Motor neuron (in vitro differentiated cells): Measurements from ENCODE around the gene PTTG1IP. TPM values are rescaled to one million over a fixed set of nuclear protein-coding genes. Genes with fewer than 3 reads are reported as not detected.

Experiments used
- ATAC-seq, 8 experiments: fragments of 200-7000 bp; cut with Tn5 transposase; replicated peaks in 6 of 8; 2 replicates each; pipeline ENCODE4 v1.8.0; 2021; ENCODE audit warnings: mild to moderate bottlenecking in 8 of 8, moderate library complexity in 8 of 8
- H3K27ac ChIP-seq, 2 donors: fragments of 250-450 bp; sonication (Bioruptor Pico); 2 replicates each; pipeline ENCODE4 v1.9.0; 2021; ENCODE audit warnings: antibody characterized with exemption in 2 of 2, mild to moderate bottlenecking in 2 of 2, moderate library complexity in 1 of 2
- H3K4me1 ChIP-seq, 2 donors: fragments of 250-450 bp; sonication (Bioruptor Pico); replicated peaks in 1 of 2; 2 replicates each; pipeline ENCODE4 v1.6.1; 2021; ENCODE audit warnings: antibody characterized with exemption in 2 of 2, mild to moderate bottlenecking in 2 of 2, moderate library complexity in 1 of 2
- H3K4me3 ChIP-seq, 5 donors: fragments of 250-450 bp; sonication (Bioruptor Pico); 2 replicates each; pipeline ENCODE4 v1.9.0; 2021; ENCODE audit warnings: antibody characterized with exemption in 5 of 5, mild to moderate bottlenecking in 5 of 5, moderate library complexity in 4 of 5
- WGBS, 10 experiments: fragments of 450-650 bp; shearing (Covaris generic); methylation state at CpG; one replicate each; pipeline ENCODE4 v1.0.0; 2022; 5-methylcytosine and 5-hydroxymethylcytosine counted together
- in situ Hi-C, 9 experiments: fragments of 400-800 bp; cut with MboI; loops; one replicate each; pipeline ENCODE4 v1.15.0; 2021; ENCODE audit warnings: low sequenced_read_pairs in 9 of 9, low pct_unique_long_range_greater_than_20kb in 2 of 9; ENCODE audit not compliant: unreplicated experiment in 9 of 9
- total RNA-seq, 8 experiments: library from RNA; unstranded; fragments of 300-600 nt; gene quantifications; 2 replicates each; pipeline versions ENCODE4 v1.2.3 to v1.2.4, GENCODE V29; 2022

The PTTG1IP gene
- 100 to 1,000 TPM in 3 of 8 experiments, 10 to 100 TPM in 5; 62.1 to 226 (median 85.5) TPM for total RNA-seq

DNA sequence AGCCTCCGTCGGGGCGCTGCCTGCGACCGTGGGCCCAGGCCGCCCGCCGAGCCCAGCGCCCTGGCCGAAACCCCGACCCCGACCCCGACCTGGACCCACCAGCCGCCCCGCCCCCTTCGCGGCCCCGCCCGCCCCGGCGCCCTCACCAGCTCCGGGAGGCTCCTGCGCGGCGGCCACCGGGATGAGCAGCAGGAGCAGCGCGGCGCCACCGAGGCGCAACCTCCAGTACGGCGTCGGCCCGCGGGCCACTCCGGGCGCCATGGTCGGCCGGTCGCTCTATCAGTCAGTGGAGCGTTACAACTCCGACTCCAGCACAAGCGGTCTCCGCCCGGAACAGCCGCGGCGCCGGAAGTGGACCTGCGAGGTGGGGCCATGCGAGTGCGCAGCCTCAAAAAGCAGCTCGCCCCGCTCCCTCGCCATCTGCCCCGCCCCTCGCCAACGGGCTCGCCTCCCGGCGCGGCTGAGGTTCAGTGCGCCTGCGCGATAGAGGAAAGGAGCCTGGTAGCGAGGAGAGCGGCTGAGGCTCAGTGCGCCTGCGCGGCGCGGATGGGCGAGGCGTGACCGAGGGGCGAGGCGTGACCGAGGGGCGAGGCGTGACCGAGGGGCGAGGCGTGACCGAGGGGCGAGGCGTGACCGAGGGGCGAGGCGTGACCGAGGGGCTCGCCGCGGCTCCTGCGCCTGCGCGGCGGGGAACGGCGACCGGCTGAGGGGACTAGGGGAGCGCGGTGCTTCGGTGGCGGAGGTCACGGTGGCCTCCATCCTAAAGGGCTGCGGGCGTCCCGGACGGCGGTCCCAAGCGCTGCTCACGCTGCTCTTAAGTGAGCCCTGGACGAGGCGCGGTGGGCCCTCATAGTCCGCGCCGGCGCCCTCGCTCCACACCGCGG is at the start of gene PTTG1IP:
Gene PTTG1IP (minus strand): TSS at position 335 of the 884 bp plus-strand sequence. CDS start 74 bp downstream, at position 261.
- H3K27ac ChIP-seq: peak within 1 kb of the TSS; percentile 82 to 91

DNA sequence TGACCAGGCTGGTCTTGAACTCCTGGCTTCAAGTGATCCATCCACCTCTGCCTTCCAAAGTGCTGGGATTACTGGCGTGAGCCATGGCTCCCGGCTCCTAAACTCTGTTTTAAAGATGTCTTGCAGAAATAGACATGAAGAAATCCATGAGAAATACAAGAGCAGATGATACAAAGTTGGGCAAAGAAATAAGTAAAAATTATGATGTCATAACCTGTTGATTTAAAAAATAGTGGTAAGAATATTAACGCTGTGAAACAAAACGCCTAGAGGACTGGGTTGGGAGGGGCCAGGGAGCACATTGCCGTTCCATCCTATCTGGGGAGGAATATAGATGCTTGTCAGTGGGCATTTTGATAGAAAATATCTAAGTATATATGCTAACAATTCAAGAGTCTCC is 48.4 kb upstream of the PTTG1IP start:
- Histone ChIP-seq H3K4me1 (no peaks in the 10 kb centered on the region), H3K27ac (no peak overlapping the region), H3K4me3 (no peak overlapping the region)
- 12 to 94% (median 57%) methylated on average over 2 to 5 of the region's 5 CpGs; no CpG with 5 or more reads in 1 of the 10 experiments for WGBS, 10 experiments
- in situ Hi-C loops: no loop called here
- no peak for ATAC-seq

More for the DNA sequence above, at the start of gene PTTG1IP:
- WGBS, 10 experiments: 0% methylated on average over 1 to 2 of the region's 123 CpGs; no CpG with 5 or more reads in 7 of the 10 experiments
- in situ Hi-C loops: no loop called here
- Histone ChIP-seq H3K4me1 (peaks cover 17 to 28% of the 10 kb centered on the region in 2 donors), H3K4me3 (peak within 1 kb of the TSS; percentile 73 to 90 (median 77))
- peak; percentile 40 to 89 (median 82) for ATAC-seq

DNA sequence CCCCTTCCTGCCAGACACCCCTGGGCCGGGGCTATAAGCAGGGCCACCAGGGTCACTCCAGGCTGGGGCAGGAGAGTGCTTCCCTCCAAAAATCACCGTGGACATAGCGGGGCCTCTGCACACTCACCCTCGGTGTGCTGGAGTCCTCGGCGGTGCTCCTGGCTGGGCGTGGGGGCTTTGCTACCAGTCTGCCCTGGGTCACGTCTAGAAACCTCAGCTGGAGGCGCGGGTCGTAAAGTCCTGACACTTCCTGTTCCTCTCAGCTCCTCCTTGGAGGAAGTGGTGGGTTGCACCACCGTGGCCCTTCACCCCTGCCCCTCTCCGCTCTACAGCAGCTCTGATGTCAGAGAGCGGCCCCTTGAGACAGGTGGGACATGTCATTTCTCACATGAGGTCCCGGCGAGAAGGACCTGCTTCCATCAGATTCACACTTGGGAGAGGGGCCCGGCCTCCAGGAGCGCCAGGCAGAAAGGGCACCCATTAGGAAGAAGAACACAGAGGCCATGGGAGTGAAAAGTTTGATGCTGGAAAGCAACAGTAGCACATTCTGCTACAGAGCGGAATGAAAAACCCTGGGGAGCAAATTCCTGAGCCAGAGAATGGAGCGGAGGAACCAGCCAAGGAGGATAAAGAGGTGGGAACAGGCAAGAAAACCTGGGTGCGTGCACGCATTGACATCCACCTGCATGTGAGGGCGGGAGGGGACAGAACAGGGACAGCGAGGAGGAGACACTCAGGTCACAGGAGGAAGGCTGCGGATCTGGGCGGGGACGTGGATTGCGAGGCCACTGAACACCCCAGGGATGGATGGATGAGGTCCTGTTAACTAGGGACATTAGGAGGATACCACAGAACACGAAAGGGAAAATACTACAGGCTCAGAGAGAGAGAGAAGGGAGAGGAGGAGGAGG is 47.5 kb upstream of the PTTG1IP start, which contains the start of gene ITGB2:
Gene ITGB2 (minus strand): TSS at position 206 of the 911 bp plus-strand sequence. CDS start 10,117 bp downstream, outside the sequence.
- H3K27ac ChIP-seq: no peak within 1 kb of the TSS
- WGBS, 10 experiments: 8 to 95% (median 62%) methylated on average over 2 to 14 of the region's 29 CpGs; no CpG with 5 or more reads in 2 of the 10 experiments
- ATAC-seq: peak in 1 of 8 experiments; percentile 2
- H3K4me3 ChIP-seq: no peak within 1 kb of the TSS
- no peaks in the 10 kb centered on the region for H3K4me1 ChIP-seq
- in situ Hi-C loops: no loop called here

GRCh38 chr21:44919913-44920693 is 46.6 kb upstream of the PTTG1IP start:
- in situ Hi-C loops: no loop called here
- H3K4me1 ChIP-seq: no peaks in the 10 kb centered on the region
- peak in 3 of 8 experiments; percentile 5 to 33 (median 17) for ATAC-seq
- no peak overlapping the region for H3K27ac ChIP-seq
- WGBS, 10 experiments: 18 to 80% (median 60%) methylated on average over 1 to 8 of the region's 28 CpGs; no CpG with 5 or more reads in 5 of the 10 experiments
- H3K4me3 ChIP-seq: no peak overlapping the region

DNA sequence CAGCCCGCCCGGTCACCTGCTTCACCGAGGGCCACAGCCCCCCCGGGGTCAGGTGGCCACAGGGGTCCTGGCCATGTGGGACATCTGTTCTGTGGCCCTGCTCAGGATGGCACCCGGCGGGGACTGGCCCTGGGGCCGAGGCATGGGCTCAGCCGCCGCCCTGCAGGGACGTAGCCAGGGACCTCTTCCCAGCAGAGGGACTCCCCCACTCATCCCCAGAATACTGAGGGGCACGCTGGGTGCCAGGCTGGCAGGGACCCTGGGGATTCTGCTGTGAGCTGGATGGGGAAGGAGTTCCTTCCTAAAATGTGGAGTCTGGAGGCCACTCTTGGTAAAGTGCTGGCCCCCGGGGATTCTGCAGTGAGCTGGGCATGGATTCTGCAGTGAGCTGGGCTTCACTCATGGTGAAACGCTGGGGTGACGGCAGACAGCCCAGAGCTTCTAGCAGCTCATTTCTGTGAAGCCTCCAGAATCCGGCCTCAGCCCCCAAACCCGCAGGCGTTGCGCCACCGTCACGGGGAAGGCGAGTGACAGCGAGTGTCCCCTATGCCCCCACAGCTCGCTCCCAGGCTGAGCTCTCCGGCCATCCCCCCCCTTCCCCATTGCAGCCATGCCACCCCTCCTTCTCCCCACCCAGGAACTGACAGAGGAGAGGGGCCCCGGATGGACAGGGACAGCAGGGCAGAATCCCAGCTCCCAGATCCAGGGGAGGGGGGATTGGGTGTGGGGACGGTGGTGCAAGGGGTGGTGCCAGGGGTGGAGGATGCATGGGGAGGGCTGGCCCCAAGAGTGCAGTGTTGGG is 45.8 kb upstream of the PTTG1IP start:
- ATAC-seq: peak in 4 of 8 experiments; percentile 19 to 32 (median 24)
- no peak overlapping the region for H3K4me3 ChIP-seq

DNA sequence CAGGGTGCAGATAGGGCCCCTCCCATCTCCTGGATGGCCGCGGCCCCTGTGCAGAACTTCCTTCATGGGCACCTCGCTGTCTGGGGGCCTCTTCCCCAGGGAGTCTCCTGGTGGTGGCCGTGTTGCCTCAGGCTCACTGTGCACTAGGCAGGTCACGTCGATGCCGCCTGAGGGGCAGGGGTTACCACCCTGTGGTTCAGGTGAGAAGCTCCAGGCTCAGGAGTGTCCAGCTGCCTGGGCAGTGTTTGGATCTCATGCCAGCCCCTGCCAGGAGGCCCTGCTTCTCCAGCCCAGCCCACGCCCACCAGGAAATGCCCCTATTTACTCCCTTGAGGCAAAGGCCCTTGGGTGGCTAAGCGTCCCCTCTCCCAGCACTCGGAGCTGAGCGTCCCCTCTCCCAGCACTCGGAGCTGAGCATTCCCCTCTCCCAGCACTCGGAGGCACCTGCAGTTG is 45.1 kb upstream of the PTTG1IP start:
- 8 to 20% methylated on average over 1 to 4 of the region's 13 CpGs; no CpG with 5 or more reads in 8 of the 10 experiments for WGBS, 10 experiments
- Histone ChIP-seq H3K27ac (no peak overlapping the region), H3K4me1 (no peaks in the 10 kb centered on the region), H3K4me3 (no peak overlapping the region)
- in situ Hi-C loops: no loop called here
- ATAC-seq: peak in 4 of 8 experiments; percentile 16 to 46 (median 44)

More for the DNA sequence above, 45.8 kb upstream of the PTTG1IP start:
- Histone ChIP-seq H3K27ac (no peak overlapping the region), H3K4me1 (no peaks in the 10 kb centered on the region)
- in situ Hi-C loops: no loop called here
- WGBS, 10 experiments: 0% methylated on average over 1 of the region's 26 CpGs; no CpG with 5 or more reads in 9 of the 10 experiments

- in situ Hi-C loops: no loop called here
- Histone ChIP-seq H3K4me3 (no peak overlapping the region), H3K4me1 (no peaks in the 10 kb centered on the region), H3K27ac (no peak overlapping the region)
- WGBS, 10 experiments: 80 to 87% methylated on average over 1 to 3 of the region's 12 CpGs; no CpG with 5 or more reads in 8 of the 10 experiments
- ATAC-seq: no peak
These were observed 44.6 kb upstream of the PTTG1IP start for GRCh38 chr21:44918107-44918470.

DNA sequence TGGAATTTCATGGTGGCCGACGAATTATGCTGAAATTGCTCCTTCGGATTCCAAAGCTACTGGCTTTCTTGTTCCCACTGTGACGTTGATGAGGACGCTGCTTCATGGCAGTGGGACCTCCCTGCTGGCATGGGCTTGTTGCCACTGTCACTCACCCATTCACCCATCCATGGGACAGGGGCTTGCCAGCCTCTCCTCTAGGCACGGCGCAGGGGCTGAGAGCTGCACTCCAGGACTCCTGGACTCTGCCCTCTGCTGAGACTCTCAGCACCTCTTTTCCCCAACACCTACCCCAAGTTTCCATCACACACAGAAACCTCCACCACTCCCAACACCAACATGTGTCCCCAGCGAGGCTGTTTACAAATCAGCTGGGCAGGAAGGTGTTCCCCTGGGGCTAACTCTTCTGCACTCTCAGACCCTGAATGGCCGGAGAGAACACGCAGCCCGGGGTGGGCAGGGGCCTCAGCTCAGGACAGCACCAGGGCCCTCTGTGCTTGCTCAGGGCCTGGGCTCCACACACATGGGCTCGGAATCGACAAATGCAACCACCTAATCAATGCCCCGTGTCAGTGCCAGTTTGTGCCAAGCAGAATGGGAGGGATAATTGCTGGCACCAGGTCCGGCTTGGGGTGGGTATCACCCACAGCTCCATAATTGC is 44.1 kb upstream of the PTTG1IP start:
- no peak for ATAC-seq
- Histone ChIP-seq H3K27ac (no peak overlapping the region), H3K4me3 (no peak overlapping the region), H3K4me1 (no peaks in the 10 kb centered on the region)
- in situ Hi-C loops: no loop called here
- WGBS, 10 experiments: 0 to 80% (median 32%) methylated on average over 3 to 11 of the region's 15 CpGs; no CpG with 5 or more reads in 1 of the 10 experiments

GRCh38 chr21:44916965-44917364 is 43.5 kb upstream of the PTTG1IP start:
- ATAC-seq: no peak
- no peaks in the 10 kb centered on the region for H3K4me1 ChIP-seq
- H3K27ac ChIP-seq: no peak overlapping the region
- in situ Hi-C loops: no loop called here
- H3K4me3 ChIP-seq: no peak overlapping the region
- 0 to 68% (median 41%) methylated on average over 1 to 7 of the region's 7 CpGs; no CpG with 5 or more reads in 1 of the 10 experiments for WGBS, 10 experiments

GRCh38 chr21:44914176-44914874 is 40.8 kb upstream of the PTTG1IP start:
- ATAC-seq: no peak
- WGBS, 10 experiments: 7 to 100% (median 79%) methylated on average over 2 to 7 of the region's 18 CpGs; no CpG with 5 or more reads in 2 of the 10 experiments
- Histone ChIP-seq H3K4me1 (no peaks in the 10 kb centered on the region), H3K27ac (no peak overlapping the region), H3K4me3 (no peak overlapping the region)
- in situ Hi-C loops: no loop called here
